HG03060 (cell line): ENCODE data around the gene GNG11.
A peak's percentile ranks its signal among the peaks of the same experiment; 100 is the strongest.

ENCODE experiments used
- ATAC-seq: cut with Tn5 transposase; IDR thresholded peaks from one replicate; pipeline ENCODE4 v1.9.1; 2021; ENCODE audit warnings: low read depth, moderate number of reproducible peaks; ENCODE audit not compliant: unreplicated experiment

Gene GNG11

DNA sequence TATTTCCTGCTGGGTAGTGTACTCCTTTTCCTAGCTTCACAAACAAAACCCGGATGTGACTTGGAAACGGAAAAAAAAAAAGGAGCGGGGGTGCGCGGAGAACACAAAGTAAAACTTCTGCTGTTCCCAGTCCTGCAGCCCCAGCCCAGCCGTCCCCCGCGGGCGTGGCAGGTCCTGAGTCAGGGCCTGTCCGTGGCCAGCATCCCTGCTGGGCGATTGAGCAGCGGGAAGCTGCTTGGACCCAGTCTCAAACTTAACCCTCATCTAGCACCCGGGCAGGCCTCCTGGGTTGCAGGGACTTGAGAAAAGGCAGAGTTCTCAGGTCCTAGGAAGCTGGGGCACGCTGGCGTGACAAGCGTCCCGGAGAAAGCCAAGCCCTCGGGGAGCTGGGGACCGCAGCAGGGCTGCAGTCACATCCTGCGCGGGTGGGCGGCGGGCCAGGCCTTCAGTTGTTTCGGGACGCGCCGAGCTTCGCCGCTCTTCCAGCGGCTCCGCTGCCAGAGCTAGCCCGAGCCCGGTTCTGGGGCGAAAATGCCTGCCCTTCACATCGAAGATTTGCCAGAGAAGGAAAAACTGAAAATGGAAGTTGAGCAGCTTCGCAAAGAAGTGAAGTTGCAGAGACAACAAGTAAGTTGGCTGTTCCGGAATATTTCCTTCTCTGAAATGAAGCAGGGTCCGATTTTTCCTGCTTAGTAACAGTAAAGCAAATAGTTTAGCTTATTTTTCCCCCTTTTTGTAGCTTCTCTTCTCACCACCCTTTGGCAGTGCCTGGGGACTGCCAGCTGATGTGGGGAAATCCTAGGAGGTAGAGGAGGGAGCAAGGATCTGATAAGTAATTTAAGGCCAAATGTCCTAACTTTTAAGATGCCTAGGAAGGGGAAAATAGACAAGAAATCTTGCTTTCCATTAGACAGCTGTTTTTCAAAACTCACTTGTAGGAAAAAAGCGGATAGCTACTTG, at the start of gene GNG11:
Gene GNG11, plus strand, starts transcription at position 129 of the 960 bp plus-strand sequence. Its CDS starts 403 bp downstream, at position 532.
- ATAC-seq = peak; percentile 65

GRCh38 chr7:93873998-93874574, 47.4 kb upstream of the GNG11 start:
- no peak for ATAC-seq

DNA sequence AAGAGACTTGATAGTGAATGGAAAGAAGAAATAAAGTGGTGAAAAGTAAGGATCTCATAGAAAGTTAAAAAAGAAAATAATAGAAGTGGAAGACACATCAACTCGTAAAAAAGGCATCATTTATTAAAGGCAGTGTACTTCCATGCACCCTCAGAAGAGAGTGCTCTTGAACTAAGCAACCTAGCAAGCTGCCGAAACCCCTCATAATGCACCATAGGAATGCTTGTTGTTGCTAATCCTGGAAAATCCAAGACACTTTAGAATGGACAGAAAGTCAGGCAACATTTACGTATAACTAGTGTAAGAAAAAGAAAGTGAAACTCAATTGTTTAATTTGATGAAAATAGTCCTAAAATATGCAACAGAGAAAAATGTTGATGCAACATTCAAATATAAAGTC, 43.8 kb upstream of the GNG11 start:
- ATAC-seq = no peak

- no peak for ATAC-seq
These were observed 42.2 kb upstream of the GNG11 start for GRCh38 chr7:93879356-93879755.

GRCh38 chr7:93882468-93882867, 39.1 kb upstream of the GNG11 start:
- no peak for ATAC-seq

- ATAC-seq = no peak
These were observed 38.2 kb upstream of the GNG11 start for GRCh38 chr7:93883078-93883916.

DNA sequence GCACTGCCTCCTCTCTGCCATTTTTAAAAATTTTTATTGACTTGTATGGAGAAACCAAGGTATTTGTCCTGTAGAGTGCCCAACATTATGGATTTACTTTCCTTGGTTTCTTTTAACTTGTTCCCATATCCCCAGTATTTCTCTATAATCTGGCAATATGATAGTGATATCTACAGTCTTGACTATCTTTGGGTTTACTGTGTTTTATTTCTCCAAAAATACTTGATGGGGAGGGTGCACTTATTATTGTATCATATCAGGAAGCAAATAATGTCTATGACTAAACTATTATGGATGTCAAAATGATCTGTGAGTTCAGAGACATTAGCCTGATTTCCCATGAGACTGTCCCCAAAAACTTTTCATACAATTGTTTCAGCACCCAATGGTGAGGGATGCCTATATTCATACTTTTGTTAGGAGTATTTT, 37.6 kb upstream of the GNG11 start:
- no peak for ATAC-seq

GRCh38 chr7:93884541-93884940, 37.0 kb upstream of the GNG11 start:
- ATAC-seq = no peak

GRCh38 chr7:93889261-93889660, 32.3 kb upstream of the GNG11 start:
- ATAC-seq = no peak

DNA sequence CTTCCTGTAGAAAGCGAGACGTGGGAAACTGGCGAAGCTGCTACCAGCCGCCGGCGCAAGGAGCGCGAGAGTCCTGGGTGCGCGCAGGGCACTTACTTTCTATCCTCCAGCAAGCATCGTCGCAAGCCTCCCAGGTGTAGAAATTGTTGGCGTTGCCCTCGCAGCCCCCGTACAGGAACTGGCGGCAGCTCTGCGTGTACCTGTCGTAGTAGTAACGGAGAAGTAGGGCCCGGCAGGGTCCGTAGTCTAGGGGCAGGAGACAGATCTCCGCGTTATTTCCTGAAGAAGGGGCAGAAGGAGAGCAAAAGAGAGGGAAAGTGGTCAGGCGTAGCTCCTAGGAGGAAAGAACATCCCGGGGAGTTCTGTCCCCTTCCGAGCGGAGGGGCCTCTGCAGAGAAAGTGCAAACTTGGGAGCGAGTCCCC, 31.5 kb upstream of the GNG11 start:
- no peak for ATAC-seq

DNA sequence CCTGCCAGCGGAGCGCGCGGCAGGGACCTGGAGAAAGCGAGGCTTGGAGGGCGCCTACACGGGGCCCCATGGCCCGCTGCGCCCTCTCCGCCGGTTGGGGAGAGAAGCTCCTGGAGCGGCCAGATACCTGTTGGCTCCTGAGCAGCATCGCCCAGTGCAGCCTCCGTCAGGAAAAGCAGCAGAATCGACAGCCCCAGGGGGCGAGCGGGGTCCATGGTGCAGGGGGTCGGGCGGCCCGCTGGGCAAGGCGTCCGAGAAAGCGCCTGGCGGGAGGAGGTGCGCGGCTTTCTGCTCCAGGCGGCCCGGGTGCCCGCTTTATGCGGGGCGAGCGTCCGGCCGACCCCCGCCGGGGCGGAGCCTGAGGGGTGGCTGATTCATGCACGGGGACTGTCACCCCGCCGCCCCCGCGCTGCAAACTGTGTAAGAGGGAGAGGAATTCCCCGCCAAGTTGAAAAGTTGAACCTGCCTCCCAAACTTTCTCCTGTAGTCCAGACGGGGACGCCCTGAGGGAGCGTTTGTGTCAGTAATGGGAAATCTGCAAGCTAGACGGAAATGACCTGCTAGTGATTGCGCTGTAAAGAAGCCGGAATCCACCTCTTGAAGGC, 31.0 kb upstream of the GNG11 start, which contains the start of gene TFPI2:
Gene TFPI2, minus strand, starts transcription at position 290 of the 605 bp plus-strand sequence. Its CDS starts 75 bp downstream, at position 215.
- no peak for ATAC-seq

- ATAC-seq = no peak
These were observed 27.1 kb upstream of the GNG11 start for GRCh38 chr7:93894426-93894825.

DNA sequence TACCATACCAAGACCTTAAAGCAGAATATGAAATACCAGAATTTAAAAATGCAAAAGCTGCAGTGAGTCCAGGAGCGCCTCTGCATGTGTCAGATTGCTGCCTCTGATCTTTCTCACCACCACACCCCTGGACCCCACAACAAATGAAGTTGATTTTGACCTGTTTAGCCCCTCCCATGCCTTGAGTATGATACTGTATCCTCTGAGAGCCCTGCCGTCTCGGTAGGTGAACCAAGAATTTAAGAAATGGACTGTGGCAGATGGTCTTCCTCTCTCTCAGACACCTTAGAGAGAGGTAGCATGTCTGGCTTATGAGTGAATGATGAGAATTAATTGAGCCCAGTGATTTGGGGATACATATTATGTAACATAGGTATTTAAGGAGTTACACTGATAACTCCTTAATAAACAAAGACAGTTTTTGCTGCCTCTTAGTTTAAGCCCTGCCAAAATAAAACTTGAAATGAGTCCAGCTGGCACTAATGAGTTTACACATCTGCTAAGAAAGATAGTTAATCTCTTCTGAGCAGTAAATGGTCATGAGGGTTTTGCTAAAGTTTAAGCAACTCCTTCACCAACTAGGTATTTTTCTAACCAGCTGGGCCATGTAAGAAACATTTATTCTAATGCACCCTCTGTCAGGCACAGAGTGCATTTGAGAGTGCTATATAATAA, 26.4 kb upstream of the GNG11 start:
- no peak for ATAC-seq

- ATAC-seq = no peak
These were observed 25.5 kb upstream of the GNG11 start for GRCh38 chr7:93895859-93896600.

DNA sequence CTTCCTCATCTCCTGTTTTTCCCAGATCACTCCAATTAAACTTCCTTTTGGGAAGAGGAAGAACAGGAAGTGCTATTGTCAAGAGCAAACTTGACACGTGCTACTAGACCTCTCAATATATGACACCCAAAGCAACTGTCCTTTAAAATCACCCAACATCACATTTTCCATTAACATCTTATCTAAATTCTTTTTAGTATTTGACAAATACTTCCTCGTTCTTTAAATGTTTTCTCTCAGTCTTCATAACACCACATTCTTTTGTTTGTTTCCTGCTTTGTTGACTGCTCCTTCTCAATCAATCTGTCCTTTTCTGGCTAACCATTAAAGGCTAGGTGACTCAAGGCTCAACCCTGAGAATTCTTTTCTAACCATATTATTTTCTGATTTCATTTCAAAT, 23.9 kb upstream of the GNG11 start:
- no peak for ATAC-seq

- no peak for ATAC-seq
These were observed 18.6 kb upstream of the GNG11 start for GRCh38 chr7:93902777-93903423.

- no peak for ATAC-seq
These were observed 15.3 kb upstream of the GNG11 start, which contains the start of gene GNGT1 for GRCh38 chr7:93906267-93906666. Gene GNGT1, plus strand, starts transcription at chr7:93906567. Its CDS starts 180 bp downstream, at chr7:93906747.
